ENCODE data around the gene SRSF7.
A peak's percentile ranks its signal among the peaks of the same experiment; 100 is the strongest.
"Not testable (repeated sequence)": the region's sequence is repeated elsewhere in the genome, so short reads cannot be mapped to it uniquely, and the experiment has no call there.

Gene SRSF7

DNA sequence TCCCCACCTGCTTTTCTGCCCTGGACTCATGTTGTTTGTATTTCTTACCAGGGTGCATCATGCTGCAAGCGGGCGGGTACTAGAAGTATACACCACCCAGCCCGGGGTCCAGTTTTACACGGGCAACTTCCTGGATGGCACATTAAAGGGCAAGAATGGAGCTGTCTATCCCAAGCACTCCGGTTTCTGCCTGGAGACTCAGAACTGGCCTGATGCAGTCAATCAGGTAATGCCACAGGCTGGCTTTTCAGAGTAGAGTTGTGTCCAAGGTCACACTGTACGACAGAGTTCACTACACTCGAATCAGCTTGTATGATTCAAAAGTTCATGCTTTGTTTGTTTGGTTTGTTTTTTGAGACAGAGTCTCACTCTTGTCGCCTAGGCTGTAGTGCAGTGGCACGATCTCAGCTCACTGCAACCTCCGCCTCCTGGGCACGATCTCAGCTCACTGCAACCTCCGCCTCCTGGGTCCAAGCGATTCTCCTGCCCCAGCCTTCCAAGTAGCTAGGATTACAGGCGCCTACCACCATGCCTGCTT is 19.4 kb downstream of the SRSF7 start:
- no peak for DNase-seq (ENCODE audit: low spot score)

GRCh38 chr2:38731090-38731489 is 20.1 kb downstream of the SRSF7 start:
- no peak for DNase-seq (ENCODE audit: low spot score)

DNA sequence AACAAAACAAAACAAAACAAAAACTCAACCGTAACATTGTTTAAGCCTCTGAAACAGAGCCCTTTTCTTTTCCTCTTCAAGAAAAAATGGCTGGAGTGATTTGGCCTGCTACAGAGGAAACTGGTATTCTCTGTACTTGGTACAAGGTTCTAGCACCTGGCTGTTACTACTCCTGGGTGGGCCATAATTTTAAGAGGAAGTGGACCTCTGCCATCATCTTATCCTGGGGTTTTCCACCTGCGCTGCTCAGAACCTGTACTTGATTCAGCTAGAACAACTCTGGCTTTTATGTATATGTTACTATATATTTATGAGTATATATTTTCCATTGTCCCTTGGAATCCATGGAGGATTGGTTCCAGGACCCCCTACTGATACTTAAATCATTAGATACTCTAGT is 22.5 kb downstream of the SRSF7 start:
- no peak for DNase-seq (ENCODE audit: low spot score)

GRCh38 chr2:38727661-38728060 is 23.5 kb downstream of the SRSF7 start:
- no peak for DNase-seq (ENCODE audit: low spot score)

DNA sequence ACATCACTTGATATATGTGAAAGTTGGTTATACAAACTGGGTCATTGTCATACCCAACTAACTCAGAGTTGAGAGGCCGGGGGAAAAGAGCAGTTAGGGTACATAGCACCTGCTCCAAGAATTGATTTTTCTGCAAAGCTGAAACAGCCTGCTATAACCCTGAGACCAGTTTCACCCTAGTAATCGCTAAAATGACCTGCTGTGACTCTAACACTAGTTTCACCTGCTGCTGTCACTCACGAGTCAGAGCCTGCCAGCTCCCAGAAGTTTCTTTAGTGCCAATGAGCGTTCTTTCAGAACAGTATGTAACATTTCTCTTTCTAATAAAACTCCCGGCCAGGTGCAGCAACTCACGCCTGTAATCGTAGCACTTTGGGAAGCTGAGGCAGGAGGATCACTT is 28.0 kb downstream of the SRSF7 start:
- no peak for DNase-seq (ENCODE audit: low spot score)

DNA sequence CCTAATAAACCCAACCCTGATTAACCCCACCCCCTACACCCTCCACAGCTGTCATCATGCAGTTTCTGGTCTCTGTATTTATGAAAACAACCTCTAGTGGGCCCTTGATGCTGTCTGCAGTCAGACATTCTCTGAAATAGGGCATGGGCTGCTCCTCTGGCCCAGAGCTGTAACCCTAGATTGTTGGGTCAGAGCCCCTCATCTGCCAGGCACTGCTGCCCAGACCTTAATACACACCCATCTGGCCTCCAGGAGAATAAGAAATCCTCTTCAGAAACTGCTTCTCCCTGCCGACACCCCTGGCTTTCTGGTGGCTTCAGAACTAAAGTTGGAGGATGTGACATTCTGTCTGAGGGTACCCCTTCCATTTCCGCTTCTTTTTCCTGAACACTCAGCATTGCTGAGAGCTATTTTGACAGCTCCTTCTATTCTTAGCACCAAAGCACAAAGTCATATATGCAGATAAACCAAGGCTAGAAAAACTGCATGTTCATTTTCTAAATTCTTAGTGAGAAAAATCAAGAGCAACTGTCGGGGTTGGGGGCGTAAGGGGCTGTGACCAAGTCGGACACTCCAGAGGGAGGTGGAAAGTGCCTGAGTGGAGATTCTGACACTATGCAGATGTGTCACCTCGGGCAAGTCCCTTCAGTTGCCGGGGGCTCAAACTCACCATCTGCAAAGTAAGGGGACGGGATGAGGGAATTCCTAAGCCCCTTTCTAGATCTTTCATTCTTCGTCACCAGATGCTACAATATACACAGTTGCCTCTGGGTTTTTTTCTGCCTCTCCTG is 28.7 kb downstream of the SRSF7 start:
- no peak for DNase-seq (ENCODE audit: low spot score)

DNA sequence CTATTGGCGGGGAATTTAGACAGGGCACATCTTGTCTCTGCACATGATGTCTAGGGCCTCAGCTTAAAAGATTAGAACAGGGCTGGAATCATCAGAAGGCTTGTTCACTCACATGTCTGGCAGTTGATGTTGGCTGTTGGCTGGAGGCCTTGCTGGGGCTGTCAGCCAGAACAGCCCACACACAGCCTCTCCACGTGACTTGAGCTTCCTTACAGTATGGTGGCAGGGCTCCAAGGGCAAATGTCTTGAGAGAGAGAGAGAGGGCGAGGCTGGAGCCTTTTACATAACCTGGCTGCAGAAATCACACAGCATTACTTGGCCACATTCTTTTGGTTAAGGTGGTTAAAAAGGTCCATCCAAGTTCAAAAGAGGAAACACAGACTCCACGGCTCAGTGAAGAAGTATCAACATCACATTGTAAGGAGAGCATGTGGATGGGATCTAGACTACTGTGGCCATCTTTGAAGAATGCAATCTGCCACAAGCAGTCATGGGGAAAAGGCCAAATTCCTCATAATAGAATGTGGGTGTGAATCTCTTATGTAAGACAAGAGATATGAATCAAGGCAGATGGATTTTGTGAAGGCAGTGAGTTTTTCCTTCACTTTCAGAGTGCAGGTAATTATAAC is 30.4 kb downstream of the SRSF7 start:
- DNase-seq (ENCODE audit: low spot score): peak; percentile 70

- no peak for DNase-seq (ENCODE audit: low spot score)
Observed at GRCh38 chr2:38719706-38720105, 31.5 kb downstream of the SRSF7 start.

DNA sequence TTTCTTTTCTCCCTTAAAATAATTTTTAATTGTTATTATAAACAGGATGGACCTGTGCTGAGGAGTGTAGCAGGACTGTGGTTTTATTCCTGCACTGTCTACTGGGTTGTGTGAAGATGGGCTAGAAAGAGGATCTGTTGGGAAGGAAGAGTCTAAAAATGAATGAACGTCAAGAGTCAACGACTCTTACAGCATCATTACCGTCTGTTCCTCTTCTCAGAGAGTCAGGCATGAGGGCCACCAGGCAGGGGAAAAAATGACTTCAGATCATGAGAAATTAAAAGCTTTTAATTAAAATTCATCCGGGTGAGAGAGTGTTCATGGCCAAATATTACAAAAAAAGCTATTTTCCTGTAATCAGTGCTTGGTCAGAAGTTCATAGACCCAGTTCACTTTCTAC is 32.6 kb downstream of the SRSF7 start:
- no peak for DNase-seq (ENCODE audit: low spot score)

GRCh38 chr2:38716185-38716584 is 35.0 kb downstream of the SRSF7 start:
- no peak for DNase-seq (ENCODE audit: low spot score)

- DNase-seq (ENCODE audit: low spot score): not testable (repeated sequence)
Observed at GRCh38 chr2:38714941-38715340, 36.2 kb downstream of the SRSF7 start.

GRCh38 chr2:38713338-38713737 is 37.8 kb downstream of the SRSF7 start:
- DNase-seq (ENCODE audit: low spot score): no peak

DNA sequence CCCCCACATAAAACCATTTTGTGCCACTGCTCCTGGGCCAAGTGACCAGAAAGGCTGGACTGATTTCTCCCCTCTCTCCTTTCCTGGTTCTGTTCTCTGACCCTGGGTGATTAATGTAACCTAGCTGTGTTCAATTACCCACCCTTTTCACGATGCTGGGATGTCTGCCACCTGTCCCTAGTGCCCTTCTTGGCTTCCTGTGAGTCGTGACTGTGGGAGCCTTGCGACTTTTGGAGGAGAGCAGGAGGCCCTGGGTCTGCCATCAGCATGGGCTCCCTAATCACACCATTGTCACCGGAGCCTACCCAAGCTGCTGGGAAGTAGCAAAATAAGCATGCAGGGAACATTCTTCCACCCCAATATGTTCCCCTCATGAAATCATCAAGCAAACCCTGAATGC is 38.3 kb downstream of the SRSF7 start:
- DNase-seq (ENCODE audit: low spot score): no peak

GRCh38 chr2:38712413-38712812 is 38.7 kb downstream of the SRSF7 start:
- DNase-seq (ENCODE audit: low spot score): no peak

GRCh38 chr2:38711558-38711957 is 39.6 kb downstream of the SRSF7 start:
- DNase-seq (ENCODE audit: low spot score): no peak

GRCh38 chr2:38709567-38710194 is 41.5 kb downstream of the SRSF7 start:
- DNase-seq (ENCODE audit: low spot score): no peak

- no peak for DNase-seq (ENCODE audit: low spot score)
Observed at GRCh38 chr2:38708900-38709566, 42.1 kb downstream of the SRSF7 start.

DNA sequence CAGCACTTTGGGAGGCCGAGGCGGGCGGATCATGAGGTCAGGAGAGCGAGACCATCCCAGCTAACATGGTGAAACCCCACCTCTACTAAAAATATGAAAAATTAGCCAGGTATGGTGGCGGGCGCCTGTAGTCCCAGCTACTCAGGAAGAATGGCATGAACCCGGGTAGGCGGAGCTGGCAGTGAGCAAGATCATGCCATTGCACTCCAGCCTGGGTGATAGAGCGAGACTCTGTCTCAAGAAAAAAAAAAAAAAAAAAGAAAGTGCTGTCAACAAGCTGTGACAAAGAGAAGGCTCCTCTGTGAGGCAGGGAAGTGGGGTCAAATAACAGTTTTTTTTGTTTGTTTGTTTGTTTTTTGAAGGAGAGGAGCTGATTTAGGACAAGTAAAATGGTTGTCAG is 42.7 kb downstream of the SRSF7 start:
- DNase-seq (ENCODE audit: low spot score): not testable (repeated sequence)

DNA sequence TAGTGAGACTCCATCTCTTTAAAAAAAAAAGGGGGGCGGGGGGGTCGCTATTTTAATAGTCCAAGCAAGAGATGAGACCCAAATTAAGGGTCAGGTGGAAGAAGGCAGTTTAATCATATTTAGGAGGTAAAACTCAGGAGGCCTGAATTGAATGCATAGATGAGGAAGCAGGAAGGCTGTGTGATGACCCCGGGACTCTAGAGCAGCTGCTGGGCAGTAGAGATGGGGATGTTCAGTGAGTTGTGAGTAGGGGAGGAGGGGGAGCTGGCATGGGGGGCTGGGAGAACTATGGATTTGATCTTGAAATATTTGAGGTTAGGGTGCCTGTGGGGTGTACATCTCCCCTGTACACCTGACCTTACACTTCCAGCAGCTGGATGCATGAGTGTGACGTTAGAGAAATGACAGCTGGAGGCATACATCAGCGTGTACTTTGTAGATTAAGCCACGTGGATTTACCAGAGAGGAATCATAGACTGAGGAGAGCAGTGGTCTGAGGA is 44.3 kb downstream of the SRSF7 start:
- no peak for DNase-seq (ENCODE audit: low spot score)

DNA sequence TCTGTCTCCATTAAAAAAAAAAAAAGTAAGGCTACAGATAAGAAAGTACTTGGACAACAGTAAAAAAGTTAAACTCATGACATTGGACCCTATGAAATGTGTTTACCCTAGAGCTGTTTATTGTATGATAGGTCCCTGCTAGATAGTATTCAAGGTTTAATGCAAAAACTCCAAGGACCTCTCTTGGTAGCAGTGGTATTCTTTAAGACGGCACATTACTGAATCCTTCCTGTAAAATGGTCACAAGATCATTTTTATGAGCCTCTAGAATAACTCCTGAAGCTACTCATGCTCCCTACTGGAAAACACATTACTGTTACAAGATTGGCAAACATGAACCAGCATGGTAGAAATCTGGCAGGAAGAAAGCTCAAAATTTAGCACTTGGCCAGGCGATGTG is 46.5 kb downstream of the SRSF7 start:
- no peak for DNase-seq (ENCODE audit: low spot score)

DNA sequence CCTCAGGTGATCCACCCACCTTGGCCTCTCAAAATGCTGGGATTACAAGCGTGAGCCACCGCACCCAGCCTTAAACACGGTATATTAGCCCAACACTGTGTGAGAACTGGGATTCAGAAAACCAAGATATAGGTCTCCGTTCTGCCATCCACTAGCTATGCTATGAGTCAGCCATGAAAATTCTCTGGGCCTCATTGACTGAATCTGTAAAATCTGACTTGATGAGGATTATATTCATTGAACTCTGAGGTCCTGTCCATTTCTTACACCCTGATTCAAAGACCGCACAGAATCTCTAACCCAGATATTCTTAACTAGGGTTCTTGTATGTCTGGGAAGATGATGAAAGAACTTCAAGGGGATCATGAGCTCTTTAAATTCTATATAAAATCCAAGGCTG is 47.8 kb downstream of the SRSF7 start:
- DNase-seq (ENCODE audit: low spot score): not testable (repeated sequence)

GRCh38 chr2:38702413-38702812 is 48.7 kb downstream of the SRSF7 start:
- DNase-seq (ENCODE audit: low spot score): no peak

Data from D341Med (cell line).